ENCODE data around the gene KCP.
"Not testable (repeated sequence)": the region's sequence is repeated elsewhere in the genome, so short reads cannot be mapped to it uniquely, and the experiment has no call there.

KCP gene

DNA sequence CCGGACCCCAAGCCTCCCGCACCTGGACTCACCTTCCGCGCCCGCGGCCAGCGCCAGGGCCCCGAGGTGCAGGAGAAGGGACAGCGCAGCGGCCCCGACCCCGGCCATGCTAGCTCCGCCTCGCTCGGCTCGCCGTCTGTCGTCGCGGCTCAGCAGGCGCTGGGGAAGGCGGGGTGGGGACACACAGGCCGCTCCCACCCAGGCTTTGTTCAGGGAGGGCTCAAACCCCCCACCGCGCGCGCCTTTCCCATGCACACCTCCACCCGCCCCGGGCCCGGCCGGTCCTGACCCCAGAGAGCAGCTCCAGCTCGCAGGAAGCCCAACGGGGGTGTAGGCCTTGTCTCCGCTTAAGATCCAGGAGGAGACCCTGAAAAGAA is at the start of gene KCP:
Gene KCP, minus strand, starts transcription at position 141 of the 377 bp plus-strand sequence. Its CDS starts 33 bp downstream, at position 108.
- no peak for DNase-seq (ENCODE audit: low spot score)

GRCh38 chr7:128959296-128959695 is 48.8 kb upstream of the KCP start:
- no peak for DNase-seq (ENCODE audit: low spot score)

- DNase-seq (ENCODE audit: low spot score), result no peak
These were observed 45.5 kb upstream of the KCP start for GRCh38 chr7:128955981-128956380.

GRCh38 chr7:128954830-128955802 is 44.6 kb upstream of the KCP start:
- DNase-seq (ENCODE audit: low spot score), result no peak

DNA sequence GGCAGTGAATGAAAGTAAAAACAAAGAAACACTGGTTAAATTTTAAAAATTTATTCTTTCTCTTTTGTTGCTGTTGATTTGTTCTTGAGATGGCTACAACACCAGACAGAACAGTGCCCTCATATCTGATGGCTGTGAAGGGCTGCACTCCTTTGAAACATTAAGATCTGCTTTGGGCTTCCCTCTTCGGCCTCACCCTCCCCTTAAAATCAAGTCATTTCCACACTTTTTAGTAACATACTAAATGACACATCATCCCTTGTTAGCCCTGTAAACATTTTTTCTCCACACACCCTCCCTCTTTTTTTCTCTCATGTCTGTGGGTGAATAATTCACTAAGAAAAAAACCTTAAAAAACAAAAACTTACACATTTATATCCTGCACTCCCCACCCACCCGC is 43.6 kb upstream of the KCP start:
- DNase-seq (ENCODE audit: low spot score), result no peak

GRCh38 chr7:128951296-128951695 is 40.8 kb upstream of the KCP start:
- no peak for DNase-seq (ENCODE audit: low spot score)

GRCh38 chr7:128948976-128949760 is 38.7 kb upstream of the KCP start:
- no peak for DNase-seq (ENCODE audit: low spot score)

DNA sequence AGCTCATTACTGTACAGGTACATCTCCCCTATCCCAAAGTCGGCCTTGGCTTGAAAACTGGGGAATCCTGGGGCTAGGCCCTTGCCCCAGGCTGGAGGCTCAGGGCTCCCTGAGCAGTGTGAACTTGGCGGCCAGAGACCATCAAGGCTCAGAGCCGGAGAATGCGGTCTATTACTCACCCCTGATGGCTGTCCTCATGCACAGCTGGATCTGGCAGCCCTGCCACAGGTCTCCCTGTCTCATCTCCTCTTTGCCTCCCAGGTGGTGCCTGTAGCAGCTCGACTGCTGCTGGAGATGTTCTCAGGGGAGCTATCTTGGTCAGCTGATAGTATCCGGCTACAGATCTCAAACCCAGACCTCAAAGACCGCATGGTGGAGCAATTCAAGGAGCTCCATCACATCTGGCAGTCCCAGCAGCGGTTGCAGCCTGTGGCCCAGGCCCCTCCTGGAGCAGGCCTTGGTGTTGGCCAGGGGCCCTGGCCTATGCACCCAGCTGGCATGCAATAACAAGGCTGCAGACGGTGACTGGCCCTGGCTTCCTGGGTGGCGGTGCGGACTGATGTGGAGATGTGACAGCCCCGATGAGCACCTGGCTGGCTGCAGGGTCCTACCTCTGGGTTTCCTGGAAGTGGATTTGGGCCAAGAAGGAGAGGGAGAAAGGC is 37.9 kb upstream of the KCP start:
- DNase-seq (ENCODE audit: low spot score), result no peak

- no peak for DNase-seq (ENCODE audit: low spot score)
These were observed 37.3 kb upstream of the KCP start for GRCh38 chr7:128947854-128948253.

GRCh38 chr7:128946936-128947830 is 36.7 kb upstream of the KCP start:
- DNase-seq (ENCODE audit: low spot score), result no peak

DNA sequence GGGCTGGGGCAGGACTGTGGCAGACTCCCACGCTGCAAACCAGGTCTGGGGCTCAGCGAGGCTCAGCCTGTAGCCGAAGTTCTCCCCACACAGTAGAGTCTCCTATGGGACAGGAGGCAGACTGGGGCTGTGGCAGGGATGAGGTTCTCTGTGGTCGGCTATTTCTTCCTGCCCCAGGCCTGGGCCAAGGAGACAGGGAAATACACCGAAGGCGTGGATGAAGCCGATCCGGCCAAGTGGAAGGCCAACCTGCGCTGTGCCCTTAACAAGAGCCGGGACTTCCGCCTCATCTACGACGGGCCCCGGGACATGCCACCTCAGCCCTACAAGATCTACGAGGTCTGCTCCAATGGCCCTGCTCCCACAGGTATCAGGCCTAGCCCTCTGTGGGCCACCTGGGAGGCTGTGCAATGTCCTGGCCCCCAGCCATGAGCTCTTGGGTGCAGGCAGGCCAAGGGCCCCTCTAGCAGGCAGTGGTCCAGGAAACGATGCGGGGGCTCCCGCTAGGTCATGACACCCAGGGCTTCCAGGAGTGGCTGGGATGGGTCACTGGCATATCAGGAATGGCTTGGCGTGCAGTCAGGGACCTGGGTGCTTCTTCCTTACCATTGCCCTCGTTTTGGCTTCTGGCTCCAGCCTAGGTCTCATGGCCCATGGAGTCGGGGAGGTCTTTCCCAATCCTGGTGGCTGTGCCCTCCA is 35.3 kb upstream of the KCP start:
- no peak for DNase-seq (ENCODE audit: low spot score)

DNA sequence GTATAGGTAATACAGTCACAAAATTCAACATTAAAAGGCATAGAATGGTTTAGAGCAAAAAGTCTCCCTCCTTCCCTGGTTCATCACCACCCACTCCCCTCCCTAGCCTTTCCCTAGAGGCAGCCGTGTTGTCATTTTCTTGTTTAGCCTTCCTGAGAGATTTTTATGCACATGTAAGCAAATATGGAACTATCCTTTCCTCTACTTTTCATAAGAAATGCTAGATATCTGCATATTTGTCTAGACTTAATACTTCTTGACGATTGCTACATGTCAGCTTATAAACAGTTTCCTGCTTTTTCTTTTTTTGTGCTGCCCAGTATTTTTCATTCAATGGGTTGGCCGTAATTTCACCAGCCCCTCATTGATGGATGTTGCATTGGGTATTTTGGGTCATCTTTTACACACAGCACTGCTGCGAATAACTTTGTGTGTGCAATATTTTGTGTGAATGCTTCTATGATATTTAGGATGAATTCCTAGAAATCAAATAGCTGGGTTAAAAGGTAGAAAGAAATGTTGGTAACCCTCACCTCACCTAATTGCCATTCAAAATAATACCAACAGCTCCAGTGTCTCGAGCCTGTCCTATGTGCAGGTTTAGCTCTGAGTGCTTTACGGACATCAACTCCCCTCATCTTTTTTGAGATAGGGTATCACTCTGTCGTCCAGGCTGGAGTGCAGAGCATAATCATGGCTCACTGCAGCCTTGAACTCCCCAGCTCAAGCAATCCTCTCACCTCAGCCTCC is 34.2 kb upstream of the KCP start:
- no peak for DNase-seq (ENCODE audit: low spot score)

DNA sequence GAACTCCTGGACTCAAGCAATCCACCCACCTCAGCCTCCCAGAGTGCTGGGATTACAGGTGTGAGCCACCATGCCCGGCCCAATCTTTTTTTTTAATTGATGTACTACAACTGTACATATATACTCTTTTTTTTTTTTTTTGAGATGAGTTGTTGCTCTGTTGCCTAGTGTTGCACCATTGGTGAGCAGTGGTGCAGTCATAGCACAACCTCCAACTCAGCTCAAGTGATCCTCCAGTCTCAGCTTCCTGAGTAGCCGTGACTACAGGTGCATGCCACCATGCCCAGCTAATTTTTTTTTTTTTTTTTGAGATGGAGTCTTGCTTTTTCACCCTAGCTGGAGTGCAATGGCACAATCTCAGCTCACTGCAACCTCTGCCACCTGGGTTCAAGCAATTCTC is 32.7 kb upstream of the KCP start:
- DNase-seq (ENCODE audit: low spot score), result not testable (repeated sequence)

DNA sequence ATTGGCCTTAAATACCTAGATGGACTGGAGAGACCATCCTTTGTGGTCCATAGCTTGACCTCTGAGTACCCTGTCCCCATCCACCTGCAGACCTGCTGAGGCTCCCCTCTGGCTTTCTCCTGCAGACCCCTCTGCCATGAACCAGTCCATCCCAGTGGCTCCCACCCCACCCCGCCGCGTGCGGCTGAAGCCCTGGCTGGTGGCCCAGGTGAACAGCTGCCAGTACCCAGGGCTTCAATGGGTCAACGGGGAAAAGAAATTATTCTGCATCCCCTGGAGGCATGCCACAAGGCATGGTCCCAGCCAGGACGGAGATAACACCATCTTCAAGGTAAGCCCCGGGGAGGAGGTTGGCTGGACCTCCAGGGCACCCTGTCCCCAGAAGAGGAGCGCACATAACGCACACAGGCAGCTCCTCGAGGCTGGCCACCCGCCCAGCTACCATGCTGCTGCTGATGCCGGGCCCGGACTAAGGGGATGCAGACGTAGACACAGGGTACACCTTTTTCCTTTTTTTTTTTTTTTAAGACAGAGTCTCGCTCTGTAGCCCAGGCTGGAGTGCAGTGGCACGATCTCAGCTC is 31.5 kb upstream of the KCP start:
- no peak for DNase-seq (ENCODE audit: low spot score)

- DNase-seq (ENCODE audit: low spot score), result no peak
These were observed 30.9 kb upstream of the KCP start for GRCh38 chr7:128941323-128941890.

DNA sequence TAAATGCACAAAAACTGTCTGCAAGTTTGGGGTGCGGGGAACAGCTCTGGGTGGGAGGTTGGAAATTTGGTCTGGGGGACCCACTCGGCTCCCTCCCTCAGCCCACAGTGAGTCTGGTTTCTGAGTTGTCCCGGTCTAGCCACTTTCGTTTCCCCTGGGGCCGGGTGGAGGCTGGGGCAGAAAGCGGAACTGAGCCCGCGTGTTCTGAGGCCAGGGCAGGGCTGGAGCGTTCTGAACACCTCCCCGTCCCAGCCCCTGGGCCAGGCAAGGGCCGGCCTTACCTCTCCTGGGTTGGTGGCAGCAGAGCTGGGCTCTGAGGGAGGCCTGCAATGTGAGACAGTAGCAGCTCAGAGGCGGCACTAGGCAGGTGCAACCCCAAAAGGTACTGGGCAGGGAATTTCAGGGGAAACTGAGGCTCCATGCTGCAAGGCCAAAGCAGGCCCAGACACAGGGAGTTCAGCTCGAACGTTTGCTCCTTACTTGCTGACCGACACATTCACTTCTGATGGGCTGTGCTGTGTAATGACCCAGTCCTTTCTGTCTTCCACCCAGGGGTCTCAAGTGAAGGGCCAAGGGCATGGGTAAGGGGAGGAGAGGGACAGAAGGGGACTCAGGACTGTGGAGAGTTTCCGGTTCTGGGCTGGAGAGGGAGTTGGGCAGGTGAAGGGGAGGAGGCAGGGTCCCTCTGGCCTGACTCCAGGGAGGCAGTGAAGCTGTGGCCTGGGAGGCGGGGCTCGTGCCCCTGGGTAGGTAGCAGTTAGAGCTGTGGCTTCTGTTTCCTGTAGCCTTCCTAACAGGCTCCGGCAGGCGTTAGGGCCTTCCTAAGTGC is 30.2 kb upstream of the KCP start:
- DNase-seq (ENCODE audit: low spot score), result no peak

GRCh38 chr7:128939861-128940410 is 29.4 kb upstream of the KCP start:
- no peak for DNase-seq (ENCODE audit: low spot score)
